Mucosa of stomach (tissue), 1 donor: ENCODE data around the gene MUC15.
"Not testable (repeated sequence)": the region's sequence is repeated elsewhere in the genome, so short reads cannot be mapped to it uniquely, and the experiment has no call there.

Source experiments
- H3K27me3 ChIP-seq: one replicate; pipeline ENCODE4 v1.7.0; 2013; ENCODE audit warnings: mild to moderate bottlenecking, low read length; ENCODE audit not compliant: control insufficient read depth, insufficient read depth
- H3K36me3 ChIP-seq: one replicate; pipeline ENCODE4 v1.7.0; 2013; ENCODE audit warnings: low read length; ENCODE audit not compliant: control insufficient read depth, insufficient read depth
- H3K4me1 ChIP-seq: one replicate; pipeline ENCODE4 v1.7.0; 2013; ENCODE audit warnings: mild to moderate bottlenecking, low read length; ENCODE audit not compliant: control insufficient read depth, insufficient read depth
- H3K4me3 ChIP-seq: one replicate; pipeline ENCODE4 v1.7.0; 2013; ENCODE audit warnings: low read length
- H3K9ac ChIP-seq: one replicate; pipeline ENCODE4 v1.7.0; 2013; ENCODE audit warnings: mild to moderate bottlenecking, low read length, moderate library complexity
- H3K9me3 ChIP-seq: one replicate; pipeline ENCODE4 v1.7.0; 2013; ENCODE audit warnings: mild to moderate bottlenecking, low read length, moderate library complexity; ENCODE audit not compliant: control insufficient read depth
- donor health status: Pancreatic carcinoma.

Gene MUC15

GRCh38 chr11:26571861-26572654 is at the start of gene MUC15:
TSS of gene MUC15 (minus strand) at chr11:26572263. CDS start at chr11:26567094, 5,169 bp downstream.
- Histone ChIP-seq H3K4me3 (no peak within 1 kb of the TSS), H3K9ac (no peak within 1 kb of the TSS), H3K4me1 (peaks cover 12% of the 10 kb centered on the region), H3K27me3 (no peaks in the 10 kb centered on the region), H3K36me3 (no peaks in the 10 kb centered on the region), H3K9me3 (no peaks in the 10 kb centered on the region)

- Histone ChIP-seq H3K27me3 (no peaks in the 10 kb centered on the region), H3K4me1 (no peaks in the 10 kb centered on the region), H3K9me3 (no peaks in the 10 kb centered on the region), H3K9ac (no peak overlapping the region), H3K4me3 (no peak overlapping the region), H3K36me3 (no peaks in the 10 kb centered on the region)
Observed at GRCh38 chr11:26621132-26621531, 49.1 kb upstream of the MUC15 start.

GRCh38 chr11:26620282-26621045 is 48.4 kb upstream of the MUC15 start:
- H3K9me3 ChIP-seq: no peaks in the 10 kb centered on the region
- no peaks in the 10 kb centered on the region for H3K36me3 ChIP-seq
- H3K4me1 ChIP-seq: no peaks in the 10 kb centered on the region
- H3K4me3 ChIP-seq: no peak overlapping the region
- no peak overlapping the region for H3K9ac ChIP-seq
- no peaks in the 10 kb centered on the region for H3K27me3 ChIP-seq

- Histone ChIP-seq H3K9ac (no peak overlapping the region), H3K36me3 (no peaks in the 10 kb centered on the region), H3K4me3 (no peak overlapping the region), H3K27me3 (no peaks in the 10 kb centered on the region), H3K9me3 (no peaks in the 10 kb centered on the region), H3K4me1 (no peaks in the 10 kb centered on the region)
Observed at GRCh38 chr11:26618441-26618840, 46.4 kb upstream of the MUC15 start.

GRCh38 chr11:26613759-26614158 is 41.7 kb upstream of the MUC15 start:
- Histone ChIP-seq H3K4me1 (no peaks in the 10 kb centered on the region), H3K4me3 (no peak overlapping the region), H3K36me3 (no peaks in the 10 kb centered on the region), H3K9ac (no peak overlapping the region), H3K9me3 (no peaks in the 10 kb centered on the region), H3K27me3 (no peaks in the 10 kb centered on the region)

- Histone ChIP-seq H3K27me3 (no peaks in the 10 kb centered on the region), H3K4me1 (no peaks in the 10 kb centered on the region), H3K4me3 (no peak overlapping the region), H3K36me3 (no peaks in the 10 kb centered on the region), H3K9ac (no peak overlapping the region), H3K9me3 (no peaks in the 10 kb centered on the region)
Observed at GRCh38 chr11:26608507-26609146, 36.6 kb upstream of the MUC15 start.

GRCh38 chr11:26607725-26608506 is 35.9 kb upstream of the MUC15 start:
- H3K36me3 ChIP-seq: no peaks in the 10 kb centered on the region
- no peaks in the 10 kb centered on the region for H3K4me1 ChIP-seq
- no peak overlapping the region for H3K9ac ChIP-seq
- H3K27me3 ChIP-seq: no peaks in the 10 kb centered on the region
- no peaks in the 10 kb centered on the region for H3K9me3 ChIP-seq
- H3K4me3 ChIP-seq: no peak overlapping the region

GRCh38 chr11:26599876-26600434 is 27.9 kb upstream of the MUC15 start:
- no peak overlapping the region for H3K4me3 ChIP-seq
- no peaks in the 10 kb centered on the region for H3K4me1 ChIP-seq
- no peak overlapping the region for H3K9ac ChIP-seq
- H3K27me3 ChIP-seq: no peaks in the 10 kb centered on the region
- no peaks in the 10 kb centered on the region for H3K9me3 ChIP-seq
- no peaks in the 10 kb centered on the region for H3K36me3 ChIP-seq

GRCh38 chr11:26599425-26599824 is 27.4 kb upstream of the MUC15 start:
- no peaks in the 10 kb centered on the region for H3K27me3 ChIP-seq
- no peaks in the 10 kb centered on the region for H3K36me3 ChIP-seq
- no peak overlapping the region for H3K9ac ChIP-seq
- no peaks in the 10 kb centered on the region for H3K9me3 ChIP-seq
- no peaks in the 10 kb centered on the region for H3K4me1 ChIP-seq
- H3K4me3 ChIP-seq: no peak overlapping the region

GRCh38 chr11:26597899-26598298 is 25.8 kb upstream of the MUC15 start:
- Histone ChIP-seq H3K27me3 (no peaks in the 10 kb centered on the region), H3K4me3 (no peak overlapping the region), H3K9me3 (no peaks in the 10 kb centered on the region), H3K9ac (no peak overlapping the region), H3K4me1 (no peaks in the 10 kb centered on the region), H3K36me3 (no peaks in the 10 kb centered on the region)

GRCh38 chr11:26597049-26597689 is 25.1 kb upstream of the MUC15 start:
- not testable (repeated sequence) for H3K36me3 ChIP-seq, H3K9ac ChIP-seq, H3K9me3 ChIP-seq, H3K4me1 ChIP-seq, H3K4me3 ChIP-seq, H3K27me3 ChIP-seq
